CD4-positive, alpha-beta T cell (primary cell): ENCODE data around the gene MAMLD1. TPM values are rescaled to one million over a fixed set of nuclear protein-coding genes. Genes with fewer than 3 reads are reported as not detected.
"Not testable (repeated sequence)": the region's sequence is repeated elsewhere in the genome, so short reads cannot be mapped to it uniquely, and the experiment has no call there.

ENCODE experiments used
- ATAC-seq: fragments of 200-7000 bp; cut with Tn5 transposase; one replicate; pipeline ENCODE4 v1.10.0; 2022; ENCODE audit warnings: mild to moderate bottlenecking; ENCODE audit not compliant: poor library complexity
- CTCF ChIA-PET: fragments of 350-600 bp; sonication (Branson Sonifier 250); formaldehyde crosslinking; loops from one replicate; lab custom pipeline; 2021; ENCODE audit warnings: antibody characterized with exemption, inconsistent platforms; lab: Charles Lee
- POLR2A ChIA-PET: fragments of 350-600 bp; sonication (Branson Sonifier 250); formaldehyde crosslinking; loops from one replicate; lab custom pipeline; 2021; ENCODE audit warnings: antibody characterized with exemption, inconsistent platforms; lab: Charles Lee
- DNase-seq, 14 experiments: peaks; one replicate each; pipeline ENCODE4 v3.0.0-alpha.2; 2013 to 2020; ENCODE audit warnings: mixed read lengths in 2 of 14
- H3K27ac ChIP-seq, 2 donors: one replicate each; pipeline versions ENCODE4 v1.5.1 to v1.7.0; 2013; ENCODE audit warnings: low read length in 2 of 2, low read depth in 1 of 2, mild to moderate bottlenecking in 1 of 2
- H3K27me3 ChIP-seq, 2 experiments: 1 replicate in 1 of 2; 2 replicates in 1 of 2; pipeline versions ENCODE4 v1.6.1 to v1.7.0; 2013; ENCODE audit warnings: low read length in 2 of 2, control low read depth in 1 of 2, mild to moderate bottlenecking in 1 of 2, moderate library complexity in 1 of 2; ENCODE audit not compliant: insufficient read depth in 2 of 2, control insufficient read depth in 1 of 2
- H3K36me3 ChIP-seq: one replicate; pipeline ENCODE4 v1.6.1; 2013; ENCODE audit warnings: low read length, control low read depth; ENCODE audit not compliant: insufficient read depth
- H3K4me1 ChIP-seq: one replicate; pipeline ENCODE4 v1.6.1; 2013; ENCODE audit warnings: low read length, control low read depth; ENCODE audit not compliant: insufficient read depth
- H3K4me3 ChIP-seq: one replicate; pipeline ENCODE4 v1.5.1; 2013; ENCODE audit warnings: mild to moderate bottlenecking, low read length, moderate library complexity
- H3K9me3 ChIP-seq, 2 experiments: 1 replicate in 1 of 2; 2 replicates in 1 of 2; pipeline versions ENCODE4 v1.6.1 to v1.7.0; 2013; ENCODE audit warnings: low read length in 2 of 2, mild to moderate bottlenecking in 2 of 2, control low read depth in 1 of 2, moderate library complexity in 1 of 2; ENCODE audit not compliant: control insufficient read depth in 1 of 2, insufficient read depth in 1 of 2
- H3K27ac Mint-ChIP-seq: one replicate; pipeline ENCODE4 v1.8.0; 2020; ENCODE audit warnings: mixed read lengths
- H3K27me3 Mint-ChIP-seq: one replicate; pipeline ENCODE4 v1.8.0; 2021; ENCODE audit warnings: mixed read lengths
- H3K36me3 Mint-ChIP-seq: one replicate; pipeline ENCODE4 v1.8.0; 2021; ENCODE audit warnings: low read depth, mixed read lengths
- H3K4me1 Mint-ChIP-seq: one replicate; pipeline ENCODE4 v1.8.0; 2021; ENCODE audit warnings: low read depth, mixed read lengths
- H3K4me3 Mint-ChIP-seq: one replicate; pipeline ENCODE4 v1.8.0; 2020; ENCODE audit warnings: mild to moderate bottlenecking, mixed read lengths
- H3K9me3 Mint-ChIP-seq: one replicate; pipeline ENCODE4 v1.8.0; 2020; ENCODE audit warnings: mixed read lengths
- intact Hi-C, 2 experiments: fragments of 100-400 bp; cut with DNase I in 1 of 2; cut with micrococcal nuclease in 1 of 2; formaldehyde crosslinking; loops; one replicate each; pipeline versions ENCODE4 v1.15.1 to v1.9.0; 2023 to 2025; cut with DNase I, micrococcal nuclease
- total RNA-seq, 174 experiments: library from RNA in 2 of 174; stranded (reverse) in 2 of 174; gene quantifications; one replicate each; pipeline ENCODE4 v1.2.3 and lab custom pipeline; 2021 to 2026
- TF ChIP-seq, protein P1 (sequence below): fragments of 200-600 bp; IDR thresholded peaks from one replicate; pipeline ENCODE4 v1.8.0; 2022; ENCODE audit warnings: antibody characterized with exemption, mild to moderate bottlenecking

Gene MAMLD1
- total RNA-seq, 2 experiments from 2014 or later, result 0.45 to 0.96 TPM

DNA sequence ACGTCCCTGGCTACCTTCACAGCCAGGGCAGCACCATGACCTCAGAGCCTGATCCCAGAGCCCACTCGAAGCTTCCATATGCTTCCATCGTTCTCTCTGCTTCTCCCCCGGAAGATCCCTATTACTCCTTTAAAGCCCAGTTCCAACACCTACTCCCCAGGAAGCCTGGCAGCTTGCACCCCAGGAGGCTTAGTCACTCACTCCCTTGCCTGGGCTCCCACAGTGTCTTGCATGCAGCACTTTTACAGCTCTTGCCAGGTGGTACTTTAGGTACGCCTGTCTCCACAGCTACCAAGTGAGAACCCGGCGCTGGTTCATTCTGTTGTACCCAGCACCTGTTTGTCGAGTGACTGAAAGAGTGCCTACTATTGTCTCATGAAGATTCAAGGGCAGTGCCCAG lies 24.5 kb upstream of the MAMLD1 start:
- CTCF ChIA-PET, result interaction anchor here (0.6 kb wide), 1 partner anchor 114 kb away, joined by 3 read pairs; no protein-coding TSS in a partner anchor
- no peak overlapping the region for H3K27ac Mint-ChIP-seq
- POLR2A ChIA-PET, result no interaction called here
- no peaks in the 10 kb centered on the region for H3K36me3 Mint-ChIP-seq
- no peaks in the 10 kb centered on the region for H3K36me3 ChIP-seq
- no peak for DNase-seq
- H3K27me3 ChIP-seq, result no peaks in the 10 kb centered on the region
- no peak overlapping the region for H3K27ac ChIP-seq
- no peak for ATAC-seq
- intact Hi-C loops, result no loop called here
- no peaks in the 10 kb centered on the region for H3K9me3 ChIP-seq
- H3K27me3 Mint-ChIP-seq, result no peaks in the 10 kb centered on the region
- peaks cover under 1% of the 10 kb centered on the region for H3K4me1 ChIP-seq
- no peak overlapping the region for H3K4me3 Mint-ChIP-seq
- H3K4me3 ChIP-seq, result no peak overlapping the region
- TF ChIP-seq, protein P1, sequence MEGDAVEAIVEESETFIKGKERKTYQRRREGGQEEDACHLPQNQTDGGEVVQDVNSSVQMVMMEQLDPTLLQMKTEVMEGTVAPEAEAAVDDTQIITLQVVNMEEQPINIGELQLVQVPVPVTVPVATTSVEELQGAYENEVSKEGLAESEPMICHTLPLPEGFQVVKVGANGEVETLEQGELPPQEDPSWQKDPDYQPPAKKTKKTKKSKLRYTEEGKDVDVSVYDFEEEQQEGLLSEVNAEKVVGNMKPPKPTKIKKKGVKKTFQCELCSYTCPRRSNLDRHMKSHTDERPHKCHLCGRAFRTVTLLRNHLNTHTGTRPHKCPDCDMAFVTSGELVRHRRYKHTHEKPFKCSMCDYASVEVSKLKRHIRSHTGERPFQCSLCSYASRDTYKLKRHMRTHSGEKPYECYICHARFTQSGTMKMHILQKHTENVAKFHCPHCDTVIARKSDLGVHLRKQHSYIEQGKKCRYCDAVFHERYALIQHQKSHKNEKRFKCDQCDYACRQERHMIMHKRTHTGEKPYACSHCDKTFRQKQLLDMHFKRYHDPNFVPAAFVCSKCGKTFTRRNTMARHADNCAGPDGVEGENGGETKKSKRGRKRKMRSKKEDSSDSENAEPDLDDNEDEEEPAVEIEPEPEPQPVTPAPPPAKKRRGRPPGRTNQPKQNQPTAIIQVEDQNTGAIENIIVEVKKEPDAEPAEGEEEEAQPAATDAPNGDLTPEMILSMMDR, result no peak
- H3K4me1 Mint-ChIP-seq, result peaks cover 2% of the 10 kb centered on the region
- H3K9me3 Mint-ChIP-seq, result no peaks in the 10 kb centered on the region

DNA sequence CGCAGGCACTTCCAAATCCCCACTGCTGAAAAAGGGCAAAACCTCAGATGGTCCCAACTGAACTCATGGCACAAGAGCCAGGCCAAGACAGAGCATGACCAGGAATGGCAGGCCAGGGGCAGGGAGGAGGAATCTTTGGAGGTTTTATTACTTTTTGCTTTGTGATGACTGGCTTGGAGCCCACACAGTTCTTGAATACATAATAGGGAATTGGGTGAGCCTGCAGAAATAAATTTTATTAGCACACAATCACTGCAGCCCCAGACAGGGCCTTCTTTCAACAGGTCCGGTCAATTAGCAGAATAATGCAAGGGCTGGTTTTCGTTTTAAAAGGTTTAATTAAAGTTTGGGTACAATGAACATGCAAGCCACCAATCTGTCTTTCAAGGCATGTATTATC lies 23.4 kb upstream of the MAMLD1 start:
- no peaks in the 10 kb centered on the region for H3K36me3 Mint-ChIP-seq
- no peaks in the 10 kb centered on the region for H3K27me3 Mint-ChIP-seq
- POLR2A ChIA-PET, result no interaction called here
- H3K36me3 ChIP-seq, result no peaks in the 10 kb centered on the region
- CTCF ChIA-PET, result no interaction called here
- H3K27ac Mint-ChIP-seq, result no peak overlapping the region
- no peak overlapping the region for H3K27ac ChIP-seq
- no peaks in the 10 kb centered on the region for H3K9me3 Mint-ChIP-seq
- no peak overlapping the region for H3K4me3 ChIP-seq
- no peaks in the 10 kb centered on the region for H3K9me3 ChIP-seq
- intact Hi-C loops, result no loop called here
- TF ChIP-seq, protein P1, result no peak
- no peak overlapping the region for H3K4me3 Mint-ChIP-seq
- DNase-seq (no peak), ATAC-seq (no peak)
- no peaks in the 10 kb centered on the region for H3K27me3 ChIP-seq
- no peaks in the 10 kb centered on the region for H3K4me1 Mint-ChIP-seq
- no peaks in the 10 kb centered on the region for H3K4me1 ChIP-seq

DNA sequence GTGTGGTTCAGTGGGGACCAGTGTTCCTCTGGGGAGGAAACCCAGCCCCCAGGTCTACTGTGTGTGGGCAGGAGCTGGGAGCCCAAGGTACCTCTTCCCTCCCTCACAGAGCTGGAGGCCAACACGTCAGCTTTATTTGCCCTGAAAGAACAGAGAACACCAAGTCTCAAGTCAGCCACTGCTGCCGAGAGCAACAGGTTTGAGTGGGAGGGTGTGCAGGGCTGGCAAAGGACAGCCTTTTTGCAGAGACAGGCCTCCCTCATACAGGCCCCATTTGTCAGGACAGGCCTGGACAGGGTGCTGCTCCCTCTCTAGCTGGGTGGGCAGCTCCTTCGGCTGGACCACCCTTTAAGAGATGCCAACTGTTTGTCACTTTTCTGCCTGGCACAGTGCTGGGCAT lies 22.8 kb upstream of the MAMLD1 start:
- H3K27ac Mint-ChIP-seq, ATAC-seq, H3K27ac ChIP-seq, H3K4me1 ChIP-seq, H3K36me3 Mint-ChIP-seq, POLR2A ChIA-PET, H3K36me3 ChIP-seq, H3K9me3 Mint-ChIP-seq, DNase-seq, H3K4me3 Mint-ChIP-seq, H3K27me3 ChIP-seq, CTCF ChIA-PET, H3K9me3 ChIP-seq, H3K4me3 ChIP-seq, intact Hi-C loops, H3K4me1 Mint-ChIP-seq, H3K27me3 Mint-ChIP-seq: not testable (repeated sequence)

DNA sequence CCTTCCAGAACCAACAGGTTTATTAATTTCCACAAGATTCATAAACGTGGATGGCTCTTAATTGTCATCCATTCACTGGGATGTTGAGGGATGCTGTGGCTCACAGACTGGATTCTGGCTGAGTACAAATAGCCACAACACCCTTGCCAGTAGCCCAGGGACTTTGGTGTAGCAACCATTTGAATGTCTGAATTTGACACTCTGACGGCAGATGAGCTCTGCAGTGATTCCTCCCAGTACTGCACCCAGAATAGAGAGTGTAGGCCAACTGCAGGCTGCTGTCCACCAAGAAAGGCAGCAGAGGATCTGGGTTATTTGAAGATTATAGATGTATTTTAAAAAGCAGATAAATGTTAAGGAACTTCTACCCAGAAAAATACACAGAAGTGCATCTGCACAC lies 15.6 kb upstream of the MAMLD1 start:
- DNase-seq, result no peak
- no peaks in the 10 kb centered on the region for H3K36me3 Mint-ChIP-seq
- no peak overlapping the region for H3K4me3 Mint-ChIP-seq
- peaks cover 4% of the 10 kb centered on the region for H3K27me3 Mint-ChIP-seq
- Histone ChIP-seq H3K4me3 (no peak overlapping the region), H3K27ac (no peak overlapping the region), H3K27me3 (no peaks in the 10 kb centered on the region), H3K4me1 (no peaks in the 10 kb centered on the region), H3K9me3 (no peaks in the 10 kb centered on the region), H3K36me3 (no peaks in the 10 kb centered on the region)
- POLR2A ChIA-PET, result no interaction called here
- no peak overlapping the region for H3K27ac Mint-ChIP-seq
- ATAC-seq, result no peak
- CTCF ChIA-PET, result no interaction called here
- intact Hi-C loops, result no loop called here
- H3K9me3 Mint-ChIP-seq, result no peaks in the 10 kb centered on the region
- TF ChIP-seq, protein P1, result no peak
- no peaks in the 10 kb centered on the region for H3K4me1 Mint-ChIP-seq
